ENCODE results near the gene BPI. TPM values are rescaled to one million over a fixed set of nuclear protein-coding genes. Genes with fewer than 3 reads are reported as not detected.
"Not testable (repeated sequence)": the region's sequence is repeated elsewhere in the genome, so short reads cannot be mapped to it uniquely, and the experiment has no call there.

Gene BPI
- total RNA-seq, 2 donors from 2014 or later: 0.14 to 0.65 TPM

- intact Hi-C loops (cut with DNase I): loop anchor here in 1 of 2 donors (10.0 kb wide), 1 partner anchor 743 kb away; no protein-coding TSS in a partner anchor
- DNase-seq (ENCODE audit: low spot score): no peak
Measured at GRCh38 chr20:38317422-38317821, 13.5 kb downstream of the BPI start.

- intact Hi-C loops (cut with DNase I): loop anchor here in 1 of 2 donors (5.0 kb wide), 1 partner anchor 93 kb away; no protein-coding TSS in a partner anchor
- no peak for DNase-seq (ENCODE audit: low spot score)
Measured at GRCh38 chr20:38320221-38320620, 16.3 kb downstream of the BPI start.

- no peak for DNase-seq (ENCODE audit: low spot score)
- intact Hi-C loops (cut with DNase I): loop anchor here in 1 of 2 donors (5.0 kb wide), 1 partner anchor 95 kb away; no protein-coding TSS in a partner anchor
Measured at GRCh38 chr20:38321959-38322598, 18.1 kb downstream of the BPI start.

GRCh38 chr20:38324159-38324558 lies 20.2 kb downstream of the BPI start:
- intact Hi-C loops (cut with DNase I): loop anchor here in 1 of 2 donors (5.0 kb wide), 1 partner anchor 97 kb away; no protein-coding TSS in a partner anchor

GRCh38 chr20:38325167-38325566 lies 21.2 kb downstream of the BPI start:
- intact Hi-C loops (cut with DNase I): no loop called here
- no peak for DNase-seq (ENCODE audit: low spot score)

More at GRCh38 chr20:38324159-38324558, 20.2 kb downstream of the BPI start:
- DNase-seq (ENCODE audit: low spot score): no peak

- DNase-seq (ENCODE audit: low spot score): no peak
- intact Hi-C loops (cut with DNase I): no loop called here
Measured at GRCh38 chr20:38325905-38326304, 21.9 kb downstream of the BPI start.

GRCh38 chr20:38326309-38326708 lies 22.4 kb downstream of the BPI start:
- DNase-seq (ENCODE audit: low spot score): no peak
- intact Hi-C loops (cut with DNase I): no loop called here

GRCh38 chr20:38330638-38331037 lies 26.7 kb downstream of the BPI start:
- intact Hi-C loops (cut with DNase I): loop anchor here in 1 of 2 donors (5.0 kb wide), 1 partner anchor 593 kb away; no protein-coding TSS in a partner anchor
- DNase-seq (ENCODE audit: low spot score): no peak

GRCh38 chr20:38331245-38331644 lies 27.3 kb downstream of the BPI start:
- no peak for DNase-seq (ENCODE audit: low spot score)
- intact Hi-C loops (cut with DNase I): loop anchor here in 1 of 2 donors (5.0 kb wide), 1 partner anchor 594 kb away; no protein-coding TSS in a partner anchor

GRCh38 chr20:38331814-38332213 lies 27.9 kb downstream of the BPI start:
- no peak for DNase-seq (ENCODE audit: low spot score)
- intact Hi-C loops (cut with DNase I): loop anchor here in 1 of 2 donors (5.0 kb wide), 1 partner anchor 595 kb away; no protein-coding TSS in a partner anchor

GRCh38 chr20:38334016-38334415 lies 30.1 kb downstream of the BPI start:
- intact Hi-C loops (cut with DNase I): loop anchor here in 1 of 2 donors (5.0 kb wide), 1 partner anchor 597 kb away; no protein-coding TSS in a partner anchor
- DNase-seq (ENCODE audit: low spot score): no peak

GRCh38 chr20:38336726-38337125 lies 32.8 kb downstream of the BPI start:
- intact Hi-C loops (cut with DNase I): no loop called here
- DNase-seq (ENCODE audit: low spot score): no peak

- intact Hi-C loops (cut with DNase I): no loop called here
- DNase-seq (ENCODE audit: low spot score): no peak
Measured at GRCh38 chr20:38337561-38338140, 33.7 kb downstream of the BPI start.

- intact Hi-C loops (cut with DNase I): no loop called here
- DNase-seq (ENCODE audit: low spot score): no peak
Measured at GRCh38 chr20:38338849-38339520, 35.0 kb downstream of the BPI start.

- intact Hi-C loops (cut with DNase I); DNase-seq (ENCODE audit: low spot score): not testable (repeated sequence)
Measured at GRCh38 chr20:38339521-38339896, 35.6 kb downstream of the BPI start.

- DNase-seq (ENCODE audit: low spot score): no peak
- intact Hi-C loops (cut with DNase I): no loop called here
Measured at GRCh38 chr20:38339997-38340396, 36.0 kb downstream of the BPI start.

GRCh38 chr20:38340693-38341092 lies 36.7 kb downstream of the BPI start:
- DNase-seq (ENCODE audit: low spot score): no peak
- intact Hi-C loops (cut with DNase I): no loop called here

- intact Hi-C loops (cut with DNase I): no loop called here
- DNase-seq (ENCODE audit: low spot score): no peak
Measured at GRCh38 chr20:38342216-38342615, 38.3 kb downstream of the BPI start.

- intact Hi-C loops (cut with DNase I): no loop called here
Measured at GRCh38 chr20:38342713-38343310, 38.9 kb downstream of the BPI start.

More at GRCh38 chr20:38342713-38343310, 38.9 kb downstream of the BPI start:
- no peak for DNase-seq (ENCODE audit: low spot score)

Data from posterior vena cava (tissue), 2 donors.